ENCODE measurements around the gene JAK3.

JAK3 gene

DNA sequence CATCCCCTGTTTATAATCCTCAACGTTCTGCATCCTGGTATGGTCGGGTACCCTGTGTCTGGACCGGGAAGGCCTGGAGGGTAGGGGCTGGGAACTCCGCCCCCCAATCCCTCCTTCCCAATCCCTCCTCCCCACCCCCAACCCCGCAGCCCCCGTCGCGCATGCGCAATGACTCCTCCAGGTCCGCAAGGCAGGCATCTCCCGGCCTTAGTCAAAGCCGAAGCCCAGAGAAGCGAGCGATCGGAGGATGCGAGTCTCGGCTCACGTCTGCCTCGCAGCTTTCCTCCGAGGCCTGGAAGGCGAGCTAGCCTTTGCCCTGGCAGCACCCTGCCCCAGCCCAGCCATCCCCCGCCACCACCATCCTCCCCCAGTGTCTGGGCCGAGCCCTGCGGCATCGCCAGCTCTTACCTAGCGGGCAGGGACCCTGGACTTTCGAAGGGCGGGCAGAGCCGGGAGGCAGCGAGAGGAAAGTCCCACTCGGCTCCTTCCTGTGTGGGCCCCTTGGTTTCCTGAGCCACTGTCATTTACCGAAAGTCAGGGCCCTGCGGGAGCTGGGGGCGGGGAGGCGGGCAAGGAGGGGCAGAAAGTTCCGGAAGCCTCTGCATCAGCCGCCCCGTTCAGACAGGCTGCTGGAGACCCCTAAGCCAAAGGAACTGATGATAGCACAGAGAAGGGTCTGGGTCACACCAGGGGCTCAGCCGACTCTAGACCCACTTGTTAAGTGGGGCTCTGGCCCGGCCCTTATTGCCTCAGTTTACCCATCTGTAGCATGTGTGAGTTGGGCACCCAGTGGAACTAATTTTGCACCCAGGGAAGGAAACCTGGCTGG, at the start of gene JAK3:
JAK3 (minus strand) TSS at position 445 of the 829 bp plus-strand sequence. CDS start 3,565 bp downstream, outside the sequence.
- TF ChIP-seq NFIC (IDR thresholded peaks at IDR 0.05) (no peak), FOXM1 (IDR thresholded peaks at IDR 0.05; ENCODE audit: borderline replicate concordance, low read depth) (no peak), RAD21 (IDR thresholded peaks at IDR 0.05; ENCODE audit: low read depth) (no peak), YY1 (IDR thresholded peaks at IDR 0.05; ENCODE audit: low read depth) (no peak), EP300 (IDR thresholded peaks at IDR 0.05; ENCODE audit: borderline replicate concordance) (no peak), TCF12 (IDR thresholded peaks at IDR 0.05; ENCODE audit: low read depth) (no peak), TAF1 (IDR thresholded peaks at IDR 0.05; ENCODE audit: low read depth) (no peak), ZBTB7A (IDR thresholded peaks at IDR 0.05; ENCODE audit: low read depth) (no peak), TEAD4 (IDR thresholded peaks at IDR 0.05) (no peak), CREB1 (IDR thresholded peaks at IDR 0.05; ENCODE audit: low read depth) (no peak), CEBPB (IDR thresholded peaks at IDR 0.05) (no peak)
- TF ChIP-seq, protein P1, sequence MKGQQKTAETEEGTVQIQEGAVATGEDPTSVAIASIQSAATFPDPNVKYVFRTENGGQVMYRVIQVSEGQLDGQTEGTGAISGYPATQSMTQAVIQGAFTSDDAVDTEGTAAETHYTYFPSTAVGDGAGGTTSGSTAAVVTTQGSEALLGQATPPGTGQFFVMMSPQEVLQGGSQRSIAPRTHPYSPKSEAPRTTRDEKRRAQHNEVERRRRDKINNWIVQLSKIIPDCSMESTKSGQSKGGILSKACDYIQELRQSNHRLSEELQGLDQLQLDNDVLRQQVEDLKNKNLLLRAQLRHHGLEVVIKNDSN (IDR thresholded peaks at IDR 0.05) = no peak
- TF ChIP-seq, protein P2, sequence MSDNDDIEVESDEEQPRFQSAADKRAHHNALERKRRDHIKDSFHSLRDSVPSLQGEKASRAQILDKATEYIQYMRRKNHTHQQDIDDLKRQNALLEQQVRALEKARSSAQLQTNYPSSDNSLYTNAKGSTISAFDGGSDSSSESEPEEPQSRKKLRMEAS (IDR thresholded peaks at IDR 0.05) = no peak
- TF ChIP-seq, protein P3, sequence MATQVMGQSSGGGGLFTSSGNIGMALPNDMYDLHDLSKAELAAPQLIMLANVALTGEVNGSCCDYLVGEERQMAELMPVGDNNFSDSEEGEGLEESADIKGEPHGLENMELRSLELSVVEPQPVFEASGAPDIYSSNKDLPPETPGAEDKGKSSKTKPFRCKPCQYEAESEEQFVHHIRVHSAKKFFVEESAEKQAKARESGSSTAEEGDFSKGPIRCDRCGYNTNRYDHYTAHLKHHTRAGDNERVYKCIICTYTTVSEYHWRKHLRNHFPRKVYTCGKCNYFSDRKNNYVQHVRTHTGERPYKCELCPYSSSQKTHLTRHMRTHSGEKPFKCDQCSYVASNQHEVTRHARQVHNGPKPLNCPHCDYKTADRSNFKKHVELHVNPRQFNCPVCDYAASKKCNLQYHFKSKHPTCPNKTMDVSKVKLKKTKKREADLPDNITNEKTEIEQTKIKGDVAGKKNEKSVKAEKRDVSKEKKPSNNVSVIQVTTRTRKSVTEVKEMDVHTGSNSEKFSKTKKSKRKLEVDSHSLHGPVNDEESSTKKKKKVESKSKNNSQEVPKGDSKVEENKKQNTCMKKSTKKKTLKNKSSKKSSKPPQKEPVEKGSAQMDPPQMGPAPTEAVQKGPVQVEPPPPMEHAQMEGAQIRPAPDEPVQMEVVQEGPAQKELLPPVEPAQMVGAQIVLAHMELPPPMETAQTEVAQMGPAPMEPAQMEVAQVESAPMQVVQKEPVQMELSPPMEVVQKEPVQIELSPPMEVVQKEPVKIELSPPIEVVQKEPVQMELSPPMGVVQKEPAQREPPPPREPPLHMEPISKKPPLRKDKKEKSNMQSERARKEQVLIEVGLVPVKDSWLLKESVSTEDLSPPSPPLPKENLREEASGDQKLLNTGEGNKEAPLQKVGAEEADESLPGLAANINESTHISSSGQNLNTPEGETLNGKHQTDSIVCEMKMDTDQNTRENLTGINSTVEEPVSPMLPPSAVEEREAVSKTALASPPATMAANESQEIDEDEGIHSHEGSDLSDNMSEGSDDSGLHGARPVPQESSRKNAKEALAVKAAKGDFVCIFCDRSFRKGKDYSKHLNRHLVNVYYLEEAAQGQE (IDR thresholded peaks at IDR 0.05; ENCODE audit: low read depth) = no peak

DNA sequence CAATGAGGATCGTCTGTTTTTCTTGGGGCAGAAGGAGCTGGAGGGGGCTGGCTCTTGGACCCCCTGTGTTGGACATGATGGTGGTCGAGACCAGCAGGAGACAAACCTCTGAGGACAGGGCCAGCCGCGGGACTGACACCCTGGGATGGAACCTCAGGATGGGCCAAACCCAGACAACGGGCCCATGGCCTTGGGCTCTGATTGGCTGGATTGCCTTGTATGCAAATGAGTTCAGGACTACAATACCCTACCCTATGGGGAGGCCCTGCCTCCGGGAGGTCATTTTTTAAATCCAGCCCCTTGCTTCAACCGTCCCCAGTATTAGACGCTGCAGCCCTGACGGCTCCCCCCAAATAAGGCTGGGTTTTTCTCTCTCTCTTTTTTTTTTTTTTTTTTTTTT, 46.0 kb upstream of the JAK3 start:
- TF ChIP-seq RAD21 (IDR thresholded peaks at IDR 0.05; ENCODE audit: low read depth) (no peak), FOXM1 (IDR thresholded peaks at IDR 0.05; ENCODE audit: borderline replicate concordance, low read depth) (no peak), CEBPB (IDR thresholded peaks at IDR 0.05) (no peak), TEAD4 (IDR thresholded peaks at IDR 0.05) (no peak), YY1 (IDR thresholded peaks at IDR 0.05; ENCODE audit: low read depth) (no peak)
- TF ChIP-seq, protein P1 (IDR thresholded peaks at IDR 0.05) = no peak

DNA sequence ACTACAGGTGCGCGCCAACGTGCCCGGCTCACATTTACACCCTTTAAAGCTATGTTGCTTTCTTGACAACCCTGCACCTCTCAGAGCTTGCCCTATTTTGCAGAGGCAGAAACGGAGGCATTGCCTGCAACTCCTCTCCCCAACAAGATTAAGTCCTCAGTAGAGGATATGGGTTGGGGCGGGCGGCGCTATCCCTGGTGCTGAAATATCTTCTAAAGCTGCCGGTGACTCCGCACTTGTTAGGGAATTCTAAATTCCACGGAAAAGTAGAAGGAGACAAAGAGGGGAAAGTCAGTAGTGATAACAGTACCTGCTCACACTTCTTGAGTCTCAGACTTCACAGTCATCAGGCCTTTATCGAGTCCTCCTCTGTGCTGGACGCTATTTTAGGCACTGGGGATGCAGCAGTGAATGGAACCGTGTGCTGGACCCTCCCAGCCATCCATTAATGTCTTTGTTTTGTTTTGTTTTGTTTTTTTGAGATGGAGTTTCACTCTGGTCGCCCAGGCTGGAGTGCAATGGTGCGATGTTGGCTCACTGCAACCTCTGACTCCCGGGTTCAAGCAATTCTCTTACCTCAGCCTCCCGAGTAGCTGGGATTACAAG, 41.9 kb upstream of the JAK3 start:
- TF ChIP-seq TAF1 (IDR thresholded peaks at IDR 0.05; ENCODE audit: low read depth) = no peak
- 0 out of 2 replicates have a peak, but pooled peaks have one; percentile 12 for TF ChIP-seq YY1 (IDR thresholded peaks at IDR 0.05; ENCODE audit: low read depth)
- TF ChIP-seq, protein P3 (IDR thresholded peaks at IDR 0.05; ENCODE audit: low read depth) = peak; percentile 97
- TF ChIP-seq TEAD4 (IDR thresholded peaks at IDR 0.05) = 0 out of 2 replicates have a peak, but pooled peaks have one; percentile 41
- no peak for TF ChIP-seq TCF12 (IDR thresholded peaks at IDR 0.05; ENCODE audit: low read depth)

DNA sequence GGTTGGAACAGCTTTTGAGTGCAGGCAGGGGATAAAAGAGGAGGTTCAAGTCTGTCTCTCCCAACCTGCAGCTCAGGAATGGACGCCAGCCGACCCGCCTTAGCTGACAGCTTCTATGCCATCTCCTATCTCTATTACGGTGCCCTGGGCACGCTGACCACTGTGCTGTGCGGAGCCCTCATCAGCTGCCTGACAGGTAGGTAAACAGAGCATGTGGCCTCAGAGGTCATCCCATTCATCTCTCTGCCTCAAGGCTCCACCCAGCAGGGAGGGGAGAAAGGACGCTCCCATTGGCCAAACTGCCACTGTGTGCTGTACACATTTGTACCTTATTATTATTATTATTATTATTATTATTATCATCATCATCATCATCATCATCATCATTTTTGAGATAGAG, 40.5 kb upstream of the JAK3 start:
- TF ChIP-seq EGR1 (IDR thresholded peaks at IDR 0.05) (no peak), YY1 (IDR thresholded peaks at IDR 0.05; ENCODE audit: low read depth) (no peak), RAD21 (IDR thresholded peaks at IDR 0.05; ENCODE audit: low read depth) (no peak)
- TF ChIP-seq, protein P3 (IDR thresholded peaks at IDR 0.05; ENCODE audit: low read depth) = no peak

DNA sequence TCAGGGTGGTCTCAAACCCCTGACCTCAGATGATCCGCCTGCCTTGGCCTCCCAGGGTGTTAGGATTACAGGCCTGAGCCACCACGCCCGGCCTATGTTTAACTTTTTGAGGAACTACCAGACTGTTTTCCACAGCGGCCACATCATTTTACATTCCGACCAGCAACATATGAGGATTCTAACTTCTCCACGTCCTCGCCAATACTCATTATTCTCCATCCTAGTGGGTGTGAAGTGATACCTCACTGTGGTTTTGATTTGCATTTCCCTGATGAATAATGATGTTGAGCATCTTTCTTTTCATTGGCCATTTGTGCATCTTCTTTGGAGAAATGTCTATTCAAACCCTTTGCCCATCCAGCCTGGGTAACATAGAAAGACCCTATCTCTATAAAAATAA, 38.7 kb upstream of the JAK3 start:
- no peak for TF ChIP-seq TEAD4 (IDR thresholded peaks at IDR 0.05)
- TF ChIP-seq CREB1 (IDR thresholded peaks at IDR 0.05; ENCODE audit: low read depth) = no peak
- TF ChIP-seq, protein P3 (IDR thresholded peaks at IDR 0.05; ENCODE audit: low read depth) = no peak
- TF ChIP-seq TCF12 (IDR thresholded peaks at IDR 0.05; ENCODE audit: low read depth) = no peak
- TF ChIP-seq, protein P2 (IDR thresholded peaks at IDR 0.05) = no peak
- TF ChIP-seq FOXM1 (IDR thresholded peaks at IDR 0.05; ENCODE audit: borderline replicate concordance, low read depth) = no peak
- TF ChIP-seq RAD21 (IDR thresholded peaks at IDR 0.05; ENCODE audit: low read depth) = no peak
